MM.1S (cell line): ENCODE data around the gene MRPS18A.

Source experiments
- DNase-seq: peaks from one replicate; pipeline ENCODE4 v3.0.0-alpha.2; 2015
- H2AFZ ChIP-seq: fragments of 300-600 bp; sonication (generic); 2 replicates; pipeline ENCODE4 v1.6.0; 2016; ENCODE audit warnings: antibody characterized with exemption, low read length
- H3F3A ChIP-seq: fragments of 300-600 bp; sonication (generic); 2 replicates; pipeline ENCODE4 v1.6.1; 2016; ENCODE audit warnings: mild to moderate bottlenecking, antibody characterized with exemption, low read length, moderate library complexity, mixed read lengths; ENCODE audit not compliant: insufficient read depth
- H3K27ac ChIP-seq: fragments of 300-600 bp; sonication (generic); 2 replicates; pipeline ENCODE4 v1.5.1; 2016; ENCODE audit warnings: mild to moderate bottlenecking, low read length
- H3K27me3 ChIP-seq: fragments of 300-600 bp; sonication (generic); replicated peaks from 2 replicates; pipeline ENCODE4 v1.6.0; 2016; ENCODE audit warnings: low read length; ENCODE audit not compliant: insufficient read depth
- H3K36me3 ChIP-seq: fragments of 300-600 bp; sonication (generic); replicated peaks from 2 replicates; pipeline ENCODE4 v1.6.1; 2016; ENCODE audit warnings: mild to moderate bottlenecking, low read length, mixed read lengths; ENCODE audit not compliant: insufficient read depth
- H3K4me1 ChIP-seq: fragments of 300-600 bp; sonication (generic); 2 replicates; pipeline ENCODE4 v1.6.1; 2016; ENCODE audit warnings: low read length, mixed read lengths
- H3K4me2 ChIP-seq: fragments of 300-600 bp; sonication (generic); 2 replicates; pipeline ENCODE4 v1.6.0; 2016; ENCODE audit warnings: low read depth, low read length
- H3K4me3 ChIP-seq: fragments of 300-600 bp; sonication (generic); 2 replicates; pipeline ENCODE4 v1.5.1; 2016; ENCODE audit warnings: low read length, mixed read lengths
- H3K79me2 ChIP-seq: fragments of 300-600 bp; sonication (generic); 2 replicates; pipeline ENCODE4 v1.6.1; 2016; ENCODE audit warnings: mixed run types, low read length, mixed read lengths
- H3K9ac ChIP-seq: fragments of 300-600 bp; sonication (generic); 2 replicates; pipeline ENCODE4 v1.6.1; 2016; ENCODE audit warnings: low read length, mixed read lengths
- H3K9me2 ChIP-seq: fragments of 300-600 bp; sonication (generic); replicated peaks from 2 replicates; pipeline ENCODE4 v1.6.1; 2016; ENCODE audit warnings: mild to moderate bottlenecking, low read length, mixed read lengths; ENCODE audit not compliant: insufficient read depth
- H3K9me3 ChIP-seq: fragments of 300-600 bp; sonication (generic); replicated peaks from 2 replicates; pipeline ENCODE4 v1.6.1; 2016; ENCODE audit warnings: mild to moderate bottlenecking, low read length, mixed read lengths; ENCODE audit not compliant: insufficient read depth
- H4K20me1 ChIP-seq: fragments of 300-600 bp; sonication (generic); 2 replicates; pipeline ENCODE4 v1.6.1; 2016; ENCODE audit warnings: mild to moderate bottlenecking, low read length, moderate library complexity, mixed read lengths; ENCODE audit not compliant: insufficient read depth
- EZH2 ChIP-seq: fragments of 300-600 bp; sonication (generic); optimal IDR thresholded peaks from 2 replicates; pipeline ENCODE3; 2017; ENCODE audit warnings: low read depth, mild to moderate bottlenecking, antibody characterized with exemption, low read length, mixed read lengths
- EZH2phosphoT487 ChIP-seq: fragments of 300-600 bp; sonication (generic); IDR thresholded peaks from 2 replicates; pipeline ENCODE4 v1.6.1; 2018; ENCODE audit warnings: antibody characterized with exemption, low read length
- TF ChIP-seq, protein P1 (sequence below): fragments of 300-600 bp; sonication (generic); IDR thresholded peaks from 2 replicates; pipeline ENCODE4 v1.5.1; 2016; ENCODE audit warnings: antibody characterized with exemption, low read length, mixed read lengths

MRPS18A gene

DNA sequence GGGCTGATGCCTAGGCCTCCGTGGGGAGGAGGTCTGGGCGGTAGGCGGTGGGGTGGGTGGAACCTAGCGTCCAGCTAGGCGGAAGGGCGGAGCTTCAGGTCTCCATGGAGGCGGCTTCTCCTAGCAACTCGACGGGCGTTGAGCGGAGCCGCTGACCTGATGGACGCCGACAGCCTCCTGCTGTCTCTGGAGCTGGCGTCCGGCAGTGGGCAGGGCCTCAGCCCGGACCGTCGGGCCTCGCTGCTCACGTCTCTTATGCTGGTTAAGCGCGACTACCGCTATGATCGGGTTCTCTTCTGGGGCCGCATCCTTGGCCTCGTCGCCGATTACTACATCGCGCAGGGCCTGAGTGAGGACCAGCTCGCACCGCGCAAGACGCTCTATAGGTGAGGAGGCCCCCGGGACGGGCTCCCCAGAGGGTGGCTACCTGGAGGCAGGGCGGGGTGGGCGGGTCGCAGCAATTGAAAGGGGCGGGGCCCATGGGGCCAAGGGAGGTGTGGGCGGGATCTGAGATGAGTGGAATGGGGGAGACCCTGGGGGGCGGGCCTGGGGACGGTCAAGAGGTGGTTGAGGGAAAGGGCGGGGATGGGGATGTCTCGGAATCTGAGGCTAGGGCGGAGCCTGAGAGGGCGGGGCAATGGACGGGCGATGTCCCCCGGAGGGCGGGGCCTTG is 42.5 kb downstream of the MRPS18A start, which contains the start of gene RSPH9:
TSS of gene RSPH9 (plus strand) at position 97 of the 673 bp plus-strand sequence. CDS start at position 160, 63 bp downstream.
- Histone ChIP-seq H3K79me2 (peaks cover 9% of the 10 kb centered on the region), H3K4me3 (peak within 1 kb of the TSS; percentile 33; the same call in 1 of the 2 replicates), H3K27me3 (no peaks in the 10 kb centered on the region), H3K9ac (no peak within 1 kb of the TSS), H2AFZ (peak within 1 kb of the TSS; percentile 51; the same call in 1 of the 2 replicates), H3K36me3 (0 out of 2 replicates have a peak, but pooled peaks cover 3% of the 10 kb centered on the region), H3F3A (peaks cover 6% of the 10 kb centered on the region), H3K9me3 (no peaks in the 10 kb centered on the region), H3K4me1 (0 out of 2 replicates have a peak, but pooled peaks cover under 1% of the 10 kb centered on the region), H3K27ac (no peak within 1 kb of the TSS), H3K4me2 (peak within 1 kb of the TSS; percentile 59), H3K9me2 (no peaks in the 10 kb centered on the region), H4K20me1 (no peaks in the 10 kb centered on the region)
- TF ChIP-seq EZH2, result no peak
- TF ChIP-seq, protein P1, sequence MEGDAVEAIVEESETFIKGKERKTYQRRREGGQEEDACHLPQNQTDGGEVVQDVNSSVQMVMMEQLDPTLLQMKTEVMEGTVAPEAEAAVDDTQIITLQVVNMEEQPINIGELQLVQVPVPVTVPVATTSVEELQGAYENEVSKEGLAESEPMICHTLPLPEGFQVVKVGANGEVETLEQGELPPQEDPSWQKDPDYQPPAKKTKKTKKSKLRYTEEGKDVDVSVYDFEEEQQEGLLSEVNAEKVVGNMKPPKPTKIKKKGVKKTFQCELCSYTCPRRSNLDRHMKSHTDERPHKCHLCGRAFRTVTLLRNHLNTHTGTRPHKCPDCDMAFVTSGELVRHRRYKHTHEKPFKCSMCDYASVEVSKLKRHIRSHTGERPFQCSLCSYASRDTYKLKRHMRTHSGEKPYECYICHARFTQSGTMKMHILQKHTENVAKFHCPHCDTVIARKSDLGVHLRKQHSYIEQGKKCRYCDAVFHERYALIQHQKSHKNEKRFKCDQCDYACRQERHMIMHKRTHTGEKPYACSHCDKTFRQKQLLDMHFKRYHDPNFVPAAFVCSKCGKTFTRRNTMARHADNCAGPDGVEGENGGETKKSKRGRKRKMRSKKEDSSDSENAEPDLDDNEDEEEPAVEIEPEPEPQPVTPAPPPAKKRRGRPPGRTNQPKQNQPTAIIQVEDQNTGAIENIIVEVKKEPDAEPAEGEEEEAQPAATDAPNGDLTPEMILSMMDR, result no peak
- no peak for TF ChIP-seq EZH2phosphoT487
- DNase-seq, result peak; percentile 33

- H3K9me3 ChIP-seq, result no peaks in the 10 kb centered on the region
- peaks cover 49% of the 10 kb centered on the region for H3K79me2 ChIP-seq
- 0 out of 2 replicates have a peak, but pooled peaks cover 3% of the 10 kb centered on the region for H3K36me3 ChIP-seq
- H3K9ac ChIP-seq, result no peak overlapping the region
- peaks cover 10% of the 10 kb centered on the region for H3K4me1 ChIP-seq
- no peaks in the 10 kb centered on the region for H4K20me1 ChIP-seq
- TF ChIP-seq, protein P1, result no peak
- TF ChIP-seq EZH2phosphoT487, result no peak
- no peak for TF ChIP-seq EZH2
- H3K4me3 ChIP-seq, result no peak overlapping the region
- H3F3A ChIP-seq, result peaks cover 6% of the 10 kb centered on the region
- H3K27me3 ChIP-seq, result no peaks in the 10 kb centered on the region
- no peak for DNase-seq
- no peak overlapping the region for H3K4me2 ChIP-seq
- H3K27ac ChIP-seq, result no peak overlapping the region
- H2AFZ ChIP-seq, result no peak overlapping the region
- H3K9me2 ChIP-seq, result no peaks in the 10 kb centered on the region
These were observed 47.4 kb downstream of the MRPS18A start for GRCh38 chr6:43639984-43640800.

DNA sequence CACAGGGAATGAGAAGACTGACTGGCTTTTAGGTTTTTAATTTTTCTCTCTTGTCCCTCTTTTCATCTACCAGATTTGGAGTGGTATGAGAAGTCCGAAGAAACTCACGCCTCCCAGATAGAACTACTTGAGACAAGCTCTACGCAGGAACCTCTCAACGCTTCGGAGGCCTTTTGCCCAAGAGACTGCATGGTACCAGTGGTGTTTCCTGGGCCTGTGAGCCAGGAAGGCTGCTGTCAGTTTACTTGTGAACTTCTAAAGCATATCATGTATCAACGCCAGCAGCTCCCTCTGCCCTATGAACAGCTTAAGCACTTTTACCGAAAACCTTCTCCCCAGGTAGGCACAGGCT is 51.3 kb downstream of the MRPS18A start:
- no peaks in the 10 kb centered on the region for H3K9me3 ChIP-seq
- H3K4me3 ChIP-seq, result peak overlapping the region; percentile 83
- peak overlapping the region; percentile 69 for H3K9ac ChIP-seq
- H3K9me2 ChIP-seq, result no peaks in the 10 kb centered on the region
- no peaks in the 10 kb centered on the region for H3K27me3 ChIP-seq
- no peak for DNase-seq
- no peaks in the 10 kb centered on the region for H4K20me1 ChIP-seq
- H3K36me3 ChIP-seq, result 0 out of 2 replicates have a peak, but pooled peaks cover 3% of the 10 kb centered on the region
- H3K4me2 ChIP-seq, result peak overlapping the region; percentile 69
- peaks cover 12% of the 10 kb centered on the region for H3K4me1 ChIP-seq
- no peak overlapping the region for H3K27ac ChIP-seq
- TF ChIP-seq EZH2phosphoT487 (no peak), EZH2 (no peak)
- TF ChIP-seq, protein P1, result no peak
- no peaks in the 10 kb centered on the region for H3F3A ChIP-seq
- peaks cover 47% of the 10 kb centered on the region for H3K79me2 ChIP-seq
- H2AFZ ChIP-seq, result peak overlapping the region; percentile 61
